Thymus (tissue), 11 donors: ENCODE results near the gene ATP2A3. TPM values are rescaled to one million over a fixed set of nuclear protein-coding genes. Genes with fewer than 3 reads are reported as not detected.

ENCODE experiments used
- DNase-seq, 9 donors: peaks; one replicate each; pipeline ENCODE4 v3.0.0-alpha.2; 2013; ENCODE audit warnings: low spot score in 9 of 9, low read depth in 6 of 9, missing footprints in 1 of 9
- H3K27ac ChIP-seq, 2 donors: one replicate each; pipeline ENCODE4 v1.5.1; 2013; ENCODE audit warnings: control low read depth in 1 of 2, low read depth in 1 of 2, low read length in 1 of 2, mild to moderate bottlenecking in 1 of 2, moderate library complexity in 1 of 2
- H3K27me3 ChIP-seq, 2 donors: one replicate each; pipeline ENCODE4 v1.5.1; 2013; ENCODE audit warnings: low read length in 1 of 2; ENCODE audit not compliant: control insufficient read depth in 2 of 2, insufficient read depth in 1 of 2
- H3K36me3 ChIP-seq, 2 donors: one replicate each; pipeline ENCODE4 v1.5.1; 2013; ENCODE audit warnings: low read length in 1 of 2, mild to moderate bottlenecking in 1 of 2, moderate library complexity in 1 of 2; ENCODE audit not compliant: control insufficient read depth in 2 of 2, insufficient read depth in 2 of 2
- H3K4me1 ChIP-seq, 2 donors: one replicate each; pipeline ENCODE4 v1.5.1; 2013; ENCODE audit warnings: low read length in 2 of 2; ENCODE audit not compliant: control insufficient read depth in 2 of 2, insufficient read depth in 2 of 2
- H3K4me3 ChIP-seq, 2 donors: one replicate each; pipeline ENCODE4 v1.5.1; 2013; ENCODE audit warnings: low read length in 2 of 2, control low read depth in 1 of 2, mild to moderate bottlenecking in 1 of 2
- H3K9me3 ChIP-seq, 2 donors: one replicate each; pipeline ENCODE4 v1.5.1; 2013; ENCODE audit warnings: low read length in 1 of 2, mild to moderate bottlenecking in 1 of 2; ENCODE audit not compliant: control insufficient read depth in 2 of 2, insufficient read depth in 1 of 2
- WGBS: extraction: QIAGEN DNeasy Blood & Tissue Kit; methylation state at CpG from one replicate; pipeline ENCODE4 v1.1.7; 2013; 5-methylcytosine and 5-hydroxymethylcytosine counted together
- polyA plus RNA-seq: library from polyadenylated mRNA; stranded (reverse); fragments of 200-250 nt; gene quantifications from one replicate; pipeline ENCODE4 v1.2.3, GENCODE V29; 2013
- total RNA-seq: library from RNA; stranded (reverse); fragments of 120-200 nt; gene quantifications from one replicate; pipeline ENCODE4 v1.2.4, GENCODE V29; 2013
- donor health status: healthy.

Gene ATP2A3
- total and polyA plus RNA-seq, 2 donors = 52.9 to 116 TPM

DNA sequence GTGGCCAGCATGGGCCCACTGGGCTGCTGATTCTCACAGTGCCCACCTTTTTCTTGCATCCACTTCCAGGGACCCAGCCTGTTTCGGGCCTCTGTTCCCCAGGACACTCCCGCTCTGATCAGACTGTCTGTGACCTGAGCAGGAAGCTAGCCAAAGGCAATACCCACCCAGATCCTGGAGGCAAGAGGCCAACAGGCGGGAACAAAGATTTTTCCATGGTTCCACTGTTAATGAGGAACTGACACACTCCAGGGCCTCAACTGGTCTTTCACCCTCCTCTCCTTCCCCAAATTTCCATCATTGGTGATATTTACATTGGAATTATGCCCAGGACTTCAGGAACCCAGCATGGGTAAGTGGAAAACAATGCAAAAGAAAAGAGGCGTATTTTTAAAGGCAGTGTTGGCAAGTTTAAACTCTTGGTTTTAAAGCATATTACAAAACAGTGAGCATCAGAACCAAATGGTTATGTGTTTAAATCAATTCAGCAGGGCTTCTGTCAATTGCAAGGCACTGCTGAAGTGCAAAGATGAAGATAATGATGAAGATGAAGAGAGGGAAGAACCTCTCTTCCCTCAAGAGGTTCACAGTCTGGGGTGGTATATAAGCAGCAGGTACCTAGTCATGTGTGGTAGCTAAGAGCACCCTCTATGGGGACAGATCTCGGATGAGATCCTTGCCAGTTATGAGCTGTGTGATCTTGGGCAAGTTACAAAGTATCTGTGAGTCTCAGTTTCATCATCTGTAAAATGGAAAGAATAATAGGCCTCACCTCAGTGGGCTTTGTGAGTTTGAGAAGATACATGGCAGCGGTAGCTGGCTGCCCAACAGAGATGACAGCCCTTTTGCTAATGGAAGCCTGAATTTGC, 14.4 kb upstream of the ATP2A3 start:
- WGBS = 98% methylated on average over 6 of the region's 6 CpGs
- Histone ChIP-seq H3K4me3 (no peak overlapping the region), H3K27ac (no peak overlapping the region), H3K4me1 (peaks cover 0 to 5% of the 10 kb centered on the region in 2 donors), H3K27me3 (peaks cover 0 to 5% of the 10 kb centered on the region in 2 donors), H3K36me3 (no peaks in the 10 kb centered on the region), H3K9me3 (peaks cover 0 to 22% of the 10 kb centered on the region in 2 donors)
- no peak for DNase-seq

GRCh38 chr17:3977387-3977786, 13.2 kb upstream of the ATP2A3 start:
- H3K27me3 ChIP-seq = peaks cover 0 to 7% of the 10 kb centered on the region in 2 donors
- DNase-seq = no peak
- 91% methylated on average over 9 of the region's 9 CpGs for WGBS
- H3K27ac ChIP-seq = no peak overlapping the region
- no peak overlapping the region for H3K4me3 ChIP-seq
- peaks cover 0 to 22% of the 10 kb centered on the region in 2 donors for H3K9me3 ChIP-seq
- no peaks in the 10 kb centered on the region for H3K36me3 ChIP-seq
- peaks cover 7 to 12% of the 10 kb centered on the region in 2 donors for H3K4me1 ChIP-seq

- H3K36me3 ChIP-seq = no peaks in the 10 kb centered on the region
- H3K9me3 ChIP-seq = peaks cover 0 to 22% of the 10 kb centered on the region in 2 donors
- no peak for DNase-seq
- peaks cover 11 to 19% of the 10 kb centered on the region in 2 donors for H3K4me1 ChIP-seq
- H3K27me3 ChIP-seq = peaks cover 0 to 11% of the 10 kb centered on the region in 2 donors
- H3K4me3 ChIP-seq = no peak overlapping the region
- WGBS = 91% methylated on average over 17 of the region's 17 CpGs
- H3K27ac ChIP-seq = no peak overlapping the region
Observed at GRCh38 chr17:3976675-3977171, 12.5 kb upstream of the ATP2A3 start.

DNA sequence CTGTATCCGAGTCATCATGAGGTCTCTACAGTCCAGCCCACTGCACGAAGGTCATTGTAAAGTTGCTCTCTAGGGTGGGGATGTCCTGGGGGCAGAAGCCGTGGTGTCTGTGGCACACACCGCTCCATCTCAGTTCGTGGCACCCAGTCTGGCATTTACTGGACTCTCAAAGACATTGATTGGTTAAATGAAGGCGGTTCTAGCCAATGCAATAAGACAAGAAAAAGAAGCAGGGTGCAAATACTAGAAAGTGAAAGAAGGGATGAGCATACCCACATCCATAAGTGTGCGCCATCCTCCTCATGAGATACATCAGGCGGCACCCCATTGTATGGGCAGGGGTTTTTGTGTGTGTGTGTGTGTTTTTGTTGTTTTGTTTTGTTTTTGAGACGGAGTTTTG, 10.7 kb upstream of the ATP2A3 start:
- Histone ChIP-seq H3K27me3 (peaks cover 0 to 16% of the 10 kb centered on the region in 2 donors), H3K9me3 (peaks cover 0 to 22% of the 10 kb centered on the region in 2 donors), H3K36me3 (no peaks in the 10 kb centered on the region), H3K4me1 (peaks cover 12 to 19% of the 10 kb centered on the region in 2 donors), H3K27ac (no peak overlapping the region), H3K4me3 (no peak overlapping the region)
- WGBS = 98% methylated on average over 9 of the region's 9 CpGs
- no peak for DNase-seq

DNA sequence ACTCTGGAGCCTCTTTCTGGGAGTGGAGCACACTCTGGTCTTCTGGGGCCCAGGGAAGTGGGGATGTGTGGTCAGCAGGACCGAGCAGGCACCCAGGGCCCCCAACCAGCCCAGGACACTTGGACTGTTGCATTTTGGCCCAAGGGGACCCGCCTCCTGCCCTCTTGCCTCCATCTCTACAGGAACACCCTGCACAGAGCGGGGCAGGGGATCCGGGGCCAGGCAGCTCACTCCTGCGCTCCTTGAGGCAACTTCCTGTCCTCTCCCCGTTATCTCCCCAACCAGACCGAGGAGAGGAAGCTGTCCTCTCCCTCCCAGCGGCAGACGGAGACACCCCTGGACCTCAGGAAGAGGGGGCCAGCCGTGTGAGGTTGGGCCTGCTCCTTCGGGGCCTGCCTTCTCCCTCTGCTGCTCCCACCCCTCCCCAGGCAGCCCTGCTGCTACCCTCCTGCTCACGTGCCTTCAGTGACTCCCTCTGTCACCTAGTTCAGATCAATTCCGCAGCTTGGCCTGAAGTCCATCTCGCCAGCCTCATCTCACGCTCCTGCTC, 10.0 kb upstream of the ATP2A3 start:
- H3K4me1 ChIP-seq = peaks cover 12 to 19% of the 10 kb centered on the region in 2 donors
- peaks cover 0 to 17% of the 10 kb centered on the region in 2 donors for H3K9me3 ChIP-seq
- DNase-seq = no peak
- H3K27ac ChIP-seq = no peak overlapping the region
- H3K36me3 ChIP-seq = no peaks in the 10 kb centered on the region
- no peak overlapping the region for H3K4me3 ChIP-seq
- peaks cover 0 to 16% of the 10 kb centered on the region in 2 donors for H3K27me3 ChIP-seq
- WGBS = 37% methylated on average over 15 of the region's 15 CpGs

DNA sequence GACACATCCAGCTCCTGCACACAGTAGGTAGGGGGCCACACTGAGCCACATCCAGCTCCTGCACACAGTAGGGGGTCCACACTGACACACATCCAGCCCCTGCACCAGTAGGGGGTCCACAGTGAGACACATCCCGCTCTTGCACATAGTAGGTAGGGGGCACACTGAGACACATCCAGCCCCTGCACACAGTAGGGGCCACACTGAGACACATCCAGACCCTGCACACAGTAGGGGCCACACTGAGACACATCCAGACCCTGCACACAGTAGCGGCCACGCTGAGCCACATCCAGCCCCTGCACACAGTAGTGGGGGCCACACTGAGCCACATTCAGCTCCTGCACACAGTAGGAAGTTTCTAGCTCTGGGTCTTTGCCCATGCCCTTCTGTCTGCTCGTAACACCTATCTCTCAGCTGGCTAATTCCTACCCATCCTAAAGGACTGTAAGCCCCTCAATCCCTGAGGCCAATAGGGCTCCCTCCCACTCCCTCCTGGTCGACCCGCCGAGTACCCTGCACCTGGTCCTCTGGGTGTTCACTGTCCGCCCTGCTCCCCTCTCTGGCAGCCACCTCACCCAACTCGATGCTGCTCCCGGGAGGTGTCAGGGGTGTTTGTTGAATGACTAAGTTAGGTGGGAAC, 9.4 kb upstream of the ATP2A3 start:
- no peak overlapping the region for H3K4me3 ChIP-seq
- 65% methylated on average over 10 of the region's 10 CpGs for WGBS
- H3K9me3 ChIP-seq = peaks cover 0 to 14% of the 10 kb centered on the region in 2 donors
- DNase-seq = no peak
- peaks cover 0 to 16% of the 10 kb centered on the region in 2 donors for H3K27me3 ChIP-seq
- H3K27ac ChIP-seq = no peak overlapping the region
- no peaks in the 10 kb centered on the region for H3K36me3 ChIP-seq
- peaks cover 12 to 19% of the 10 kb centered on the region in 2 donors for H3K4me1 ChIP-seq

DNA sequence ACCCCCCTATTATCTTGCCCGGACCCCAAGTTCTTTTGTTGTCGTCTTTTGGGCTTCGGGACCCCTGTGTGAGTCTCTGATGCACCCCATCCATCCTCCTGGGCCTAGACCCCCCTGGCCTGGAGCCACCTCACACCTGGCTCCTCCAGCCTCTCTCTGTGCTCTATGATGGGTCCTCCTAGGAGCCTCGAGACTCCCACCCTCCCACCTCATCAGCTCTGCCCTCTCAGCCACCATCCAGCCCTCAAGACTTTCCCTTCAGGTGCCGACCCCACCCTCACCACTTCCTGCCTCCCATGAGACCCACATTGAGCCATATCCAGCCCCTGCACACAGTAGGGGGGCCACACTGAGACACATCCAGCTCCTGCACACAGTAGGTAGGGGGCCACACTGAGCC, 8.7 kb upstream of the ATP2A3 start:
- WGBS = 44% methylated on average over 5 of the region's 5 CpGs
- Histone ChIP-seq H3K27ac (no peak overlapping the region), H3K4me1 (peaks cover 12 to 19% of the 10 kb centered on the region in 2 donors)

DNA sequence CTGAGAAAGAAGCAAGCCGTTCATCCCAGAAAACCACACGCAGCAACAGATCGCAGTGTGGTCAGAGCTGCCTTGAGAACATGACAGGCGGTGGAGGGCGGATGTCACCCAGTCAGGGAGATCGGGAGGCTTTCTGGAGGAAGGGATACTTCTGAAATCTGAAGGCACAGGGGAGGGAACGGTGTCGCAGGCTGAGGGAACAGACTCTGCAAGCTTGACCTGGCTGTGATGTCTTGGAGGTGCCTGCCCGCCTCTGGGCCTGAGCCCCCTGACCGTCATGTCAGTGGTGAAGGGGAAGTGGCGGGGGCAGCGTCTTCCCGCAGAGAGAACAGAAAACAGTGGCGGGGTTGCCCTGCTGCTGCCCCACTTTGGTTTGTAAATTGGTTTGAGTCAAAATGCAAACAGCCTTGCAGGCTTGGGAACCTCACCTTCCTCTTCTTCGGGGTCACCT, 8.1 kb upstream of the ATP2A3 start:
- Histone ChIP-seq H3K27me3 (peaks cover 0 to 16% of the 10 kb centered on the region in 2 donors), H3K4me1 (peaks cover 12 to 19% of the 10 kb centered on the region in 2 donors), H3K4me3 (no peak overlapping the region), H3K27ac (peak overlapping the region in 1 of 2 donors; percentile 15), H3K36me3 (no peaks in the 10 kb centered on the region), H3K9me3 (peaks cover 0 to 14% of the 10 kb centered on the region in 2 donors)
- WGBS = 9% methylated on average over 15 of the region's 15 CpGs
- peak in 1 of 9 donors; percentile 51 for DNase-seq

More for the DNA sequence above, 8.7 kb upstream of the ATP2A3 start:
- Histone ChIP-seq H3K27me3 (peaks cover 0 to 16% of the 10 kb centered on the region in 2 donors), H3K36me3 (no peaks in the 10 kb centered on the region), H3K9me3 (peaks cover 0 to 14% of the 10 kb centered on the region in 2 donors), H3K4me3 (no peak overlapping the region)
- DNase-seq = no peak
